ENCODE results near the gene BORCS8.
"Not testable (repeated sequence)": the region's sequence is repeated elsewhere in the genome, so short reads cannot be mapped to it uniquely, and the experiment has no call there.

The BORCS8 gene

DNA sequence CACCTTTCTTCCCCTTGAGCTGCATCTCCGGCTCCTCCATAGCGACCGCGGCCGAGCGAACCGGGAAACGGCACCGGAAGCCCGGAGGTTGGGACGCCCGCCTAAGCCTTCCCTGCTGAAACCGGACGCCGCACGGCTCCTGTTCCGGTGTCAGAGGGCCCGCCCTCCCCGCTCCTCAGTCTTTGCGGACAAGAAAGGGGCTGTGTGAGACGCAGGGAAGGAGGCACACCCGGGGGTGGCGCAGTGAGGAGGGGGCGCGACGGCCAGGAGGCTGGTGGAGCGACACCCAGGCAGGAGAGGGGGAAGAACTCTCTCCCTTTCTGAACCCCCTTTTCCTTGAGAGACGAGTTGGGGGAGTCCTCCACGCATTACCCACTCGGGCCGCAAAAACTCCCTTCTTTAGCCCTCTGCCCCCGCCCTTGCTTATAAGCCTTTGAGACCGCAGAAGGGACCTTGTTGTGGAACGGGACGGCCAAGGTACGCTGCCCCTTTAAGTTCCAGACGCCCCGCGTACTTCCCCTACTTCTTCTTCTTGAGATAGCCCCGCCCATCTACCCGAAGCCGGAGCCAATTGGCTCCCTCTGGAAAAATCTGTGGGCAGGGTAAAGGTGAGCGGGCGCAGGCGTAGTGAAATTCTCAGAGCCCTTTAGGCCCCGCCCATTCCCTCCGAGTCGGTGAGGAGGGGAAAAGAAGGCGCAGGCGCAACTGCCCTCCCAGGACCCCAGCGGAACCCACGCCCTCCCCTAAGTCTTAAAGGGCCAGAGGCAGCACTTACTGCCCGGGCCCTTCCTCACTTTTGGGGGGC lies at the start of gene BORCS8, which contains the start of gene RFXANK:
TSS of gene BORCS8 (minus strand) at position 75 of the 805 bp plus-strand sequence. CDS start at position 40, 35 bp downstream.
TSS of gene RFXANK (plus strand) at position 181 of the 805 bp plus-strand sequence. CDS start 1,689 bp downstream, outside the sequence.
- DNase-seq, result peak; percentile 92 to 100 (median 98)

DNA sequence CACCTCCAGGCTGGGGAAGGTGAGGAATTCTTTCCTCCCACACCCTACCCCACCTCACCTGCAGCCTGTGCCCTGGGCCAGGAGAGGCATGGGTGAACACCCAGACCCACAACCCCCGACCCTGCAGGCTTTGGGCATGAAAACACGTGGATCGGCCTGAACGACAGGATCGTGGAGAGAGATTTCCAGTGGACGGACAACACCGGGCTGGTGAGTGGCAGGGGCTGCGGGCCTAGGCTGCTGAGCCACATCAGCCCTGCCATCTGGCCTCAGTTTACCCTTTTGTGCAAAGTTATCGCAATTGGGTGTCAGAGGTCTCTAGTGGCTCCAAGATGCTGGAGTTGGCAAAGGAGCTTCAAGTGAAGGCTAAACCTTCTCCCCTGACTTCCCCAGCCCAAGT lies 48.5 kb upstream of the BORCS8 start:
- no peak for DNase-seq

DNA sequence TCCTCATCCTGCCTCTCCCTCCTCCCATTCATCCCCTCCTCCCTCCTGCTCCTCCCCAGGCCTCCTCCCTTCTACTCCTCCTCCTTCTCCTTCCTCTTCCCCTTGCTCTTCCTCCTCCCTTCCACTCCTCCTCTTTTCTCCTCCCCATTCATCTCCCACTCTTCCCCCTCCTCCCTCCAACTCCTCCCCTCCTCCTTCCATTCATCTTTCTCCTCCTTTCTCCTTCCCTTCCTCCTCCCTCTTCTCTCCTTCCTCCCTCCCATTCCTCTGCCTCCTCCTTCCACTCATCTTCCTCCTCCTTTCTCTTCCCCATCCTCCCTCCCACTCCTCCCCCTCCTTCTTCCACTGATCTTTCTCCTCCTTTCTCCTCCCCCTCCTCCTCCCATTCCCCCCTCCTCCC lies 47.7 kb upstream of the BORCS8 start:
- DNase-seq, result no peak

DNA sequence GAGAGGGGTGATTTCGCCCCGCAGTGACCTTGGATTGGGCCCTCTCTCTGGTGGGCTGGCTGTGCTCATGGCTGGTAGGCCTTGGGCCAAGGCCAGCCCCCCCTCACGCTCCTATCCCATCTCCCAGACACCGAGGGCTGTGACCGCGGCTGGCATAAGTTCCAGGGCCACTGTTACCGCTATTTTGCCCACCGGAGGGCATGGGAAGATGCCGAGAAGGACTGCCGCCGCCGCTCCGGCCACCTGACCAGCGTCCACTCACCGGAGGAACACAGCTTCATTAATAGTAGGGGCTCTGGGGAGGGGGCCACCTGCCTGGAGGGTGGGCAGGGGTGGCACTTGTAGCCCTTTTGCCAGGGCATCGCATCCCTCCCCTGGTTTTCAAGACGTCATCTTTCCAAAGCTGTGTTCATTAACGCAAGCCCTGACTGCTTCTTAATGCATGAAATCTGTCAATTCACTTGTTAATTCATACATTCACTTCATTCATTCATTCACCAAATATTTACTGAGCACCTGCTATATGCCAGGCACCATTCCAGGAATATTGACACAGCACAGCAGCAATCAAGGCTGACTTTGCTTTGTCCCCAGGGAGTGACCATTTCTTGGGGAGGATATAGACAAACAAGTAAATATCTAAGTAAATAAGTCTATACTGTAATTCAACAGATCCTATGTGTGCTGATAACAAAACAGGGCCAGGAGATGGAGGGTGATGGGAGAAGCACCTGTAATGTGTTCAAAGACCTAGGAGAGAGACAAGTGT lies 46.4 kb upstream of the BORCS8 start:
- DNase-seq, result no peak

DNA sequence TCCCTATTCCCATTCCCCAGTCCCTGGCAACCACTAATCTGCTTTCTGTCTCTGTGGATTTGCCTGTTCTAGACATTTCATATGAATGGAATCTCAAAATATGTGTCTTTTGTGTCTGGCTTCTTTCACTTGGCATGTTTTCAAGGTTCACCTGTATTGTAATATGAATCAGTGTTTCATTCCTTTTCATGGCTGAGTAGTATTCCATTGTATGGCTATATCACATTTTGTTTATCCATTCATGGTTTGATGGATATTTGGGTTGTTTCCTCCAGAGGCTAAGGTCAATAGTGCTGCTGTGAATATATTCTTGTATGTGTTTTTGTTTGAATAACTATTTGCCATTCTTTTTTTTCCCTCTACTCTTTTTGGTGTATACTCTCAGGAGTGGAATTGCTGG lies 44.2 kb upstream of the BORCS8 start:
- DNase-seq, result no peak

DNA sequence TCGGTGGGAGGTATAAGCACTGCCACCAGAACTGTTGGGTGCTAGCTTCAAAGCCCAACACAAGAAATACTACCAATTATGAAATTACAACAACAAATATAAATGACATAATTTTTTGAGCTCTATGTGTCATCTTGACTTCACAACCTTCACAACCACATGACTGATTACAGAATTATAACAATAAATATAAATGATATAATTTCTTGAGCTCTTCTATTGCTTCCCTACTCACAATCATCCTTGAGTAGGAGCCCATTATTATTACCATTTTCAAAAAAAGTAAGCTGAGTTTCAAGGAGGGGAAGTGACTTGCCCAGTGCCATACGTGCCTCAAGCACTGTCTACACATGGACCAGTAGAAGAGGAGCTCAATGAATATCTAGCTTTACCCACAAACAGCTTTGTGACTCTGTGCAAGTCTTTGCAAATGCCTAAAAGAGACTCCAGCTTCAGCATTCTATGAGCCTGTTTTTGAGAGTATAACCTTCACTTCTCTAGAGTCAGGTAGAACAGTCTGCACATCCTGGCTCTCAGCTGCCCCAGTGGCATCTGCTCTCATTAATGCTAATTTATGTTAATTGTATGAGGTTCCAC lies 42.4 kb upstream of the BORCS8 start:
- no peak for DNase-seq

DNA sequence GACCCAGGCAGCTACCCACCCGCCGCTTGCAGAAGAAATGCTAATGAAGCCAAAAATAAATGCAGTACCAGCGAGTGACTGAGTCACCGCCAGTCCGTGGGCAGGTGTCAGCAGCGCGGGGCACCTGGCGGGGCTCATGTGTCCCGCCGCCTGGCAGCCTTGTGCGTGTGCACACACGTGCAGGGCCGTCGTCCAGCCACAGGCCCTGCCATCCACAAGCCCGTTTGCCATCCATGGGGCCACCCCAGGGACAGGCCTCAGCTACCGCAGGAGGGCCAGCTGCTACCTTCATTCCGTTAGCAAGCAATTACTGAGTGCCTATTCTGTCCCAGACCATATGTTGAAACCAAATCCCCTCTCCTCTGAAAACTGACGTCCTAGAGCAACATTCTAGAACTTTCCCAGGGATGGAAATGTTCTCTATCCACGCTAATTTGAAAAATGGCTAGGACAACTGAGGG lies 40.3 kb upstream of the BORCS8 start:
- peak in 26 of 56 donors; percentile 9 to 74 (median 40) for DNase-seq

DNA sequence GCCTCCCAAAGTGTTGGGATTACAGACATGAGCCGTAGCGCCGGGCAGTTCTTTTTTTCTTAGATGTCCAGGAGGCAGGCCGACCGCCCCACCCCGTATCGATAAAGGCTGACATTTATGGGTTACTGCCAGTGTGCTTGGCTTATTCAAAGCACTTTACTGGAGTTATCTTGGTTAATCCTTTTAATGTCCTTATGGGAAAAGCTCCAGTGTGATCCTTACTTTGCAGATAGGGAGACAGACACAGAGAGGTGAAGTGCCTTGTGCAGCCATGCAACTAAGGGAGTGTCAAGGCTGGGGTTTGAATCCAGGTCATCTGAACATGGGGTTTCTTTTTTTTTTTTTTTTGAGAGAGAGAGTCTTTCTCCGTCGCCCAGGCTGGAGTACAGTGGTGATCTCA lies 39.0 kb upstream of the BORCS8 start:
- no peak for DNase-seq

DNA sequence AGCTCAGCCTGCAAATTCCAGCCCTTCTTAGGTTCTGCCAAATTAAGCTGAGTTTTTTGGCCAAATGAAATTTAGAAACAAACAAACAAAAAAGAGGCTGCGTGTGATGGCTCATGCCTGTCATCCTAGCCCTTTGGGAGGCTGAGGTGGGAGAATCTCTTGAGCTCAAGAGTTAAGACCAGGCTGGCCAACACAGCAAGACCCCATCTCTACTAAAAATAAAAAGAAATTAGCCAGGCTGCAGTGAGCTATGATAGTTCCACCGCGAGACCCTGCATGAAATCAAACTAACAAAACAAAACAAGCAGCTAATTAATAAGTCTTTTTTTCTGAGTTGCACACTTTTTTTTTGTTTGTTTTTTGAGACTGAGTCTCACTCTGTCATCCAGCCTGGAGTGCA lies 37.7 kb upstream of the BORCS8 start:
- no peak for DNase-seq

DNA sequence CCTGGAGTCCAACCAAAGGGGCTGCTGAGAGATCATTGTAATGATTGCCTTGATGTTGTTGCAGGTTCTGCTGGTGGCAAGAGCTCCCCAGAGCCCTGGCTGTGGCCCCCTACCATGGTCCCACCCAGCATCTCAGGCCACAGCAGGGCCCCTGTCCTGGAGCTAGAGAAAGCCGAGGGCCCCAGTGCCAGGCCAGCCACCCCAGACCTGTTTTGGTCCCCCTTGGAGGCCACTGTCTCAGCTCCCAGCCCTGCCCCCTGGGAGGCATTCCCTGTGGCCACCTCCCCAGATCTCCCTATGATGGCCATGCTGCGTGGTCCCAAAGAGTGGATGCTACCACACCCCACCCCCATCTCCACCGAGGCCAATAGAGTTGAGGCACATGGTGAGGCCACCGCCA lies 35.3 kb upstream of the BORCS8 start:
- no peak for DNase-seq

DNA sequence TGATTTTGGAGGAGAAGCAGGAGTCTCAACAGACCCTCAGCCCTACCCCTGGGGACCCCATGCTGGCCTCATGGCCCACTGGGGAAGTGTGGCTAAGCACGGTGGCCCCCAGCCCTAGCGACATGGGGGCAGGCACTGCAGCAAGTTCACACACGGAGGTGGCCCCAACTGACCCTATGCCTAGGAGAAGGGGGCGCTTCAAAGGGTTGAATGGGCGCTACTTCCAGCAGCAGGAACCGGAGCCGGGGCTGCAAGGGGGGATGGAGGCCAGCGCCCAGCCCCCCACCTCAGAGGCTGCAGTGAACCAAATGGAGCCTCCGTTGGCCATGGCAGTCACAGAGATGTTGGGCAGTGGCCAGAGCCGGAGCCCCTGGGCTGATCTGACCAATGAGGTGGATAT lies 34.7 kb upstream of the BORCS8 start:
- DNase-seq, result no peak

DNA sequence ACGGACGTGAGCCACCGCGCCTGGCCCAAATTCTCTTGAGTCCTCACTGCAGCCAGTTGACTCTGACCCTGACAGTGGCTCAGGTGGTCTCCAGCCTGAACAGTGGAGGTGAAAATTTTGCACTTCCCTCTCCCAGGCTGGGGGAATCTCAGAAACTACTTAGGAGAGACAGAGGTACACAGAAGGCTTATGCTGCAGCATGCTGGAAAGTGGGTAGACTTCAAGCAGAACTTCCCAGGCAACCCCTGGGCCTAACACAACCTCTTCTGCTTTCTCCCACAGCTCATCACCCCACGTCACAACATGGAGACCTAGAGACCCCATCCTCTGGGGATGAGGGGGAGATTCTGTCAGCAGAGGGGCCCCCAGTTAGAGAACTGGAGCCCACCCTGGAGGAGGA lies 34.3 kb upstream of the BORCS8 start:
- no peak for DNase-seq

DNA sequence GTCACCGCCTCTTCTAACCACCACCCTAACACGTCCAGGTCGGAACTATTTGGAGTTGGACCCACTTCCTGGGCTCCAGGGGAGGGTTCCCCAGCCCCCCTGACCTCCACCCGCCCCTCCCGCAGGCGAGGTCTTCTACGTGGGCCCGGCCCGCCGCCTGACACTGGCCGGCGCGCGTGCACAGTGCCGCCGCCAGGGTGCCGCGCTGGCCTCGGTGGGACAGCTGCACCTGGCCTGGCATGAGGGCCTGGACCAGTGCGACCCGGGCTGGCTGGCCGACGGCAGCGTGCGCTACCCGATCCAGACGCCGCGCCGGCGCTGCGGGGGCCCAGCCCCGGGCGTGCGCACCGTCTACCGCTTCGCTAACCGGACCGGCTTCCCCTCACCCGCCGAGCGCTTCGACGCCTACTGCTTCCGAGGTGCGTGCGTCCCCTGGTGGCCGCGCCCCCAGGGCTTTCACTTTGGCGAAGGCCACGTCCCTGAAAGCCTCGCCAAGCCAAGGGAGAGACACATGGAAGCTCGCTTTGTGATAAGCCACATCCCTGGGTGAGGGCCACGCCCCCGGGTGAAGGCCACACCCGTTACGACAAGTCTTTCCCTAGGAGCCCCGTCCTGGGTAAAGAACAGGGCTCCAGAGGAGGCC lies 33.0 kb upstream of the BORCS8 start:
- peak in 2 of 56 donors; percentile 21 to 23 for DNase-seq

DNA sequence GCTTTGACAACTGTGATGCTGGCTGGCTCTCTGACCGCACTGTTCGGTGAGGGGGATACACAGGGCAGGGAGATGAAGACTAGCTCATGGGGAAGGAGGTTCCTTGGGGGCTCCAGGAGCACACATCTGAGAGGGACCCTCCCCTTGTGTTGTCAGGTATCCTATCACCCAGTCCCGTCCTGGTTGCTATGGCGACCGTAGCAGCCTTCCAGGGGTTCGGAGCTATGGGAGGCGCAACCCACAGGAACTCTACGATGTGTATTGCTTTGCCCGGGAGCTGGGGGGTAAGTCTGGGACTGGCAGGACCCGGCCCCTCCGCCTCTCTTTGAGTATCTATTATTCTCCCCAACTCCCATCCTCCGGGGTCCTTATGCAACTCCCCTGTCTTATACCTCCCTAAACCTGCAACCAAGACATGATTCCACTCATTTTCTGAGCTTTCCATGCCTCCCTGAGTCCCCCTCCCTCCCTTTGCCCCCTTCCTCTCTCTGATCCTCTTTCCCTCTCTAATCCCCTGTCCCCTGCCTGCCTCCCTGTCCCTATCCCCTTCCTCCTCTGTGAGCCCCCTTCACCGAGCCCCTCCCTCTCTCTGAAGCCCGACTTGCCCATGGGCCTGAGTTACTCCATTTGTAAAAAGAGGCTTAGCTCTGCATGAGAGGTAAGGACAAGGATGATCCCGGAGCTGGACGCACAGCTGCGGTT lies 32.3 kb upstream of the BORCS8 start:
- DNase-seq, result no peak

DNA sequence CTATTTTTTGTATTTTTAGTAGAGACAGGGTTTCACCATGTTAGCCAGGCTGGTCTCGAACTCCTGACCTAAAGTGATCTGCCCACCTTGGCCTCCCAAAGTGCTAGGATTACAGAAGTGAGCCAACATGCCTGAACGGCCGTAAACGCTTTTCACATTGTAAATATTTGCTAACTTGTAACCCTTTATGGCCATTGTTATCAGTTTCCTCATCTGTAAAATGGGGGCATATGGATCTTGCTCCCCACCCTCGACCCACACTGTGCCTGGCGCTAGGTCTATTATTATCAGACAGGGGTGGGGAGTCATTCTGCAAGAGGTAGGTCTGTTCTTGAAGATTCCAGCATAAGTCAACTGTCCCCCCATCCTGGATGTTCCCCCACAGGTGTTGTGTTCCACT lies 31.7 kb upstream of the BORCS8 start:
- no peak for DNase-seq

DNA sequence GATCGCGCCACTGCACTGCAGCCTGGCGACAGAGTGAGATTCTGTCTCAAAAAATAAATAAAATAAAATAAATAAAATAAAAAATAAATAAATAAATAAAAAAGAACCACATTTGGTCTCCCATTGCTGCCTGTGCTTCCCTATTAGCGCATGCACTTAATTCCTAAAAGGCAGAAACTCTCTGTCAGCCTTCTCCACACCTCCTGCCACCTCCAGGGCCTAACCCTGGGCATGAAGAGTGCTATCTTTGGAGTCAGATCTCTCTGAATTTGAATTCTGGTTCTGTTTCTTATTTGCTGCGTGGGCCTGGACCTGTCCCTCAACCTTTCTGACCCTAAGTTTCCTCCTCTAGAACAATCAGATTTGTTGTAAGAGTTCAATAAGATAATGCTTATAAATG lies 31.1 kb upstream of the BORCS8 start:
- DNase-seq, result no peak

DNA sequence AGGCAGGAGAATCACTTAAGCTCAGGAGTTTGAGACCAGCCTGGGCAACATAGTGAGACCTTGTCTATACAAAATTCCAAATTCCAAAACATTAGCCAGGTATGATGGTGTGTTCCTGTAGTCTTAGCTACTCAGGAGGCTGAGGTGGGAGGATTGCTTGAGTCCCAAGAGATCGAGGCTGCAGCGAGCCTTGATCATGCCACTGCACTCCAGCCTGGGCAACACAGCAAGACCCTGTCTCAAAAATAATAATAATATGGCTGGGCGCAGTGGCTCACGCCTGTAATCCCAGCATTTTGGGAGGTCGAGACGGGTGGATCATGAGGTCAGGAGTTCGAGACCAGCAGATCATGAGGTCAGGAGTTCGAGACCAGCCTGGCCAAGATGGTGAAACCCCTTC lies 29.0 kb upstream of the BORCS8 start:
- DNase-seq, result not testable (repeated sequence)

DNA sequence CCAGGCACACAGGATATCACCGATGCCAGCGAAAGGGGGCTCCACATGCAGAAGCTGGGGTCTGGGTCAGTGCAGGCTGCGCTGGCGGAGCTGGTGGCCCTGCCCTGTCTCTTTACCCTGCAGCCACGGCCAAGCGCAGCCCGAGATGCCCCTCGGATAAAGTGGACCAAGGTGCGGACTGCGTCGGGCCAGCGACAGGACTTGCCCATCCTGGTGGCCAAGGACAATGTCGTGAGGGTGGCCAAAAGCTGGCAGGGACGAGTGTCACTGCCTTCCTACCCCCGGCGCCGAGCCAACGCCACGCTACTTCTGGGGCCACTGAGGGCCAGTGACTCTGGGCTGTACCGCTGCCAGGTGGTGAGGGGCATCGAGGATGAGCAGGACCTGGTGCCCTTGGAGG lies 27.0 kb upstream of the BORCS8 start:
- no peak for DNase-seq

DNA sequence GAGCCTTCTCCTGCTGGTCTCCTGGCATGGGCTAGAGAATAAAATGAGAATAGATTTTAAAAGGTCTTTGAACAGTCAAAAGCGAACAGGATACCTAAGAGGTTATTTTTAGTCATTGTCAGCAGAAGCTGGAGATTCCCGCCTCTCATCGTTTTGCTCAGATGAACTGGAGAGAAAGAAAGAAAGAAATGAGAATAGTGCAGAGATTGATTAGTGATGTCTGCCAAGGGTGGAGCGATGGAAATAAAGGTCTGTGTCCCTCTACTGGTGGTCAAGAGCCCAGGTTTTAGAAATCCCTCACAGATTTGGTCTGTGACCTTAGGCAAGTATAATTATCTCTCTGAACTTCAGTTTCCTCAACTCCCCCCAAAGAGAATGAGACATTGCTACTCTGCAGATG lies 25.1 kb upstream of the BORCS8 start:
- peak in 4 of 56 donors; percentile 6 to 34 (median 28) for DNase-seq

DNA sequence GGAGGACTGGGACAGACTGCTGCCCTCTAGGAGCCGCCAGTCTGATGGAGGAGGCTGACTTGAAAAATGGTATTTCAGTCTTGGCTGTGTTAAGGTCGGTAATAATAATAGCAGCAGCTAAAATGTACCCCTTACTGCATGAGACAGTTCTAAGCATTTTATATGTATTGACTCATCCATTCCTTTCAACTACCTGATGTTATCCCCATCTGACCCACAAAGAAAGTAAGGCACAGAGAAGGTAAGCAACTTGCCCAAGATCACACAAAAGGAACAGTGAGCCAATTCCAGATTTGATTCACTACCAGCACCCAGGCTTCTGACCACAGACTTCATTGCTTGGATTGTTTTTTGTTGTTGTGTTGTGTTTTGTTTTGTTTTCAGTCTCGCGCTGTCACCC lies 23.8 kb upstream of the BORCS8 start:
- no peak for DNase-seq

DNA sequence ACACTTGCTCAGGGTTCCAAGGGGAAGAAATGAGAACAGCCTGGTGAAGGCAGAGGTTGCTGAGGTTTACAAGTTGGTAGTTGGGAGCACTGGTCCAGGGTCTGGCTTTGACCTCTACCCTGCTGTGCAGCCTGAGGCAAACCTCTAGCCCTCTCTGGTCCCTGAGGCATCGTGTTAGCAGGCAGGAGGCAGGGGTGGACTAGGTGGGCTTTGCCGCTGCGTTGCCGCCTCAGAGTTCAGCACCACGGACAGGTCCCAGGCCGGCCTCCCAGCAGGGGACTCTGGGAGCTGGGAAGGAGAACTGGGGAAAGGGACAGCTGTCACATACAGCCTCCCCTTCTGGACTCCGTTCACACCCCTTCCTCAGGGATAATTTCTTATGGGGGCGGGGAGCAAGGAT lies 22.9 kb upstream of the BORCS8 start:
- DNase-seq, result peak in 2 of 56 donors; percentile 16 to 18
